Vagina (tissue), 2 donors: Measurements from ENCODE around the gene CORO2B. TPM values are rescaled to one million over a fixed set of nuclear protein-coding genes. Genes with fewer than 3 reads are reported as not detected.
"Not testable (repeated sequence)": the region's sequence is repeated elsewhere in the genome, so short reads cannot be mapped to it uniquely, and the experiment has no call there.

Source experiments
- DNase-seq, 2 donors: peaks; one replicate each; pipeline ENCODE4 v3.0.0-alpha.2; 2017; ENCODE audit errors: extremely low spot score in 2 of 2
- H3K27ac ChIP-seq: fragments of 200-600 bp; sonication (generic); one replicate; pipeline ENCODE4 v1.5.1; 2019
- H3K27me3 ChIP-seq: fragments of 200-600 bp; sonication (generic); one replicate; pipeline ENCODE4 v1.5.1; 2019
- H3K36me3 ChIP-seq, 2 donors: fragments of 200-600 bp; sonication (generic); one replicate each; pipeline ENCODE4 v1.5.1; 2017 to 2019
- H3K4me1 ChIP-seq: fragments of 200-600 bp; sonication (generic); one replicate; pipeline ENCODE4 v1.5.1; 2019
- H3K4me3 ChIP-seq, 2 donors: fragments of 200-600 bp; sonication (generic); 1 replicate in 1 of 2; 2 replicates in 1 of 2; pipeline ENCODE4 v1.5.1; 2016 to 2019
- H3K9me3 ChIP-seq: fragments of 200-600 bp; sonication (generic); one replicate; pipeline ENCODE4 v1.5.1; 2019
- CTCF ChIP-seq, 3 experiments: fragments of 450-650 bp in 2 of 3; fragments of 200-600 bp in 1 of 3; sonication (generic) in 1 of 3; IDR thresholded peaks; one replicate each; pipeline ENCODE4 v1.5.1; 2017 to 2019; ENCODE audit warnings: antibody characterized with exemption in 3 of 3, mild to moderate bottlenecking in 2 of 3, moderate library complexity in 2 of 3
- POLR2A ChIP-seq, 2 donors: fragments of 450-650 bp; IDR thresholded peaks; one replicate each; pipeline ENCODE4 v1.6.1; 2017; ENCODE audit warnings: antibody characterized with exemption in 2 of 2, mild to moderate bottlenecking in 2 of 2, moderate library complexity in 2 of 2
- POLR2AphosphoS5 ChIP-seq, 2 donors: sonication (generic); formaldehyde crosslinking; IDR thresholded peaks; one replicate each; pipeline ENCODE4 v1.9.0; 2017; ENCODE audit warnings: antibody characterized with exemption in 2 of 2, mild to moderate bottlenecking in 2 of 2, low read depth in 1 of 2; ENCODE audit not compliant: insufficient read depth in 1 of 2
- intact Hi-C: fragments of 100-400 bp; cut with DNase I; formaldehyde crosslinking; loops from one replicate; pipeline ENCODE4 v1.15.1; 2023
- total RNA-seq: library from RNA; depleted of rRNA; stranded (reverse); fragments of >200 nt; gene quantifications from one replicate; pipeline ENCODE4 v1.2.3, GENCODE V29; 2016

CORO2B gene
- total RNA-seq, 1 donor from 2014 or later = 4.7 TPM

GRCh38 chr15:68603951-68604350 is 25.2 kb downstream of the CORO2B start:
- TF ChIP-seq POLR2AphosphoS5 (IDR thresholded peaks at IDR 0.05; ENCODE audit: insufficient read depth in 1 of 2, low read depth in 1 of 2) (no peak), CTCF (IDR thresholded peaks at IDR 0.05) (no peak), POLR2A (IDR thresholded peaks at IDR 0.05) (no peak)
- no peak overlapping the region for H3K4me3 ChIP-seq
- H3K27me3 ChIP-seq = no peaks in the 10 kb centered on the region
- intact Hi-C loops = no loop called here
- peaks cover 54% of the 10 kb centered on the region for H3K4me1 ChIP-seq
- no peaks in the 10 kb centered on the region for H3K9me3 ChIP-seq
- DNase-seq = no peak
- H3K27ac ChIP-seq = no peak overlapping the region
- H3K36me3 ChIP-seq = no peaks in the 10 kb centered on the region

- peaks cover 60% of the 10 kb centered on the region for H3K4me1 ChIP-seq
- H3K27me3 ChIP-seq, H3K27ac ChIP-seq, H3K36me3 ChIP-seq, intact Hi-C loops, H3K9me3 ChIP-seq, H3K4me3 ChIP-seq, DNase-seq: not testable (repeated sequence)
- TF ChIP-seq POLR2AphosphoS5 (IDR thresholded peaks at IDR 0.05; ENCODE audit: insufficient read depth in 1 of 2, low read depth in 1 of 2) = peak in 1 of 2 donors; percentile 83
Observed at GRCh38 chr15:68604840-68605478, 26.2 kb downstream of the CORO2B start.

- no peak for TF ChIP-seq POLR2A (IDR thresholded peaks at IDR 0.05)
- no peak for TF ChIP-seq CTCF (IDR thresholded peaks at IDR 0.05)
- no peak for TF ChIP-seq POLR2AphosphoS5 (IDR thresholded peaks at IDR 0.05; ENCODE audit: insufficient read depth in 1 of 2, low read depth in 1 of 2)
- Histone ChIP-seq H3K27ac (no peak overlapping the region), H3K4me1 (peaks cover 56% of the 10 kb centered on the region), H3K27me3 (no peaks in the 10 kb centered on the region), H3K9me3 (no peaks in the 10 kb centered on the region), H3K36me3 (no peaks in the 10 kb centered on the region), H3K4me3 (no peak overlapping the region)
- intact Hi-C loops = no loop called here
- DNase-seq = no peak
Observed at GRCh38 chr15:68606375-68606774, 27.6 kb downstream of the CORO2B start.

GRCh38 chr15:68608206-68608843 is 29.5 kb downstream of the CORO2B start:
- DNase-seq = peak in 1 of 2 donors; percentile 97
- Histone ChIP-seq H3K27ac (peak overlapping the region; percentile 70), H3K4me1 (peaks cover 40% of the 10 kb centered on the region), H3K27me3 (no peaks in the 10 kb centered on the region), H3K36me3 (no peaks in the 10 kb centered on the region), H3K9me3 (no peaks in the 10 kb centered on the region), H3K4me3 (no peak overlapping the region)
- TF ChIP-seq POLR2A (IDR thresholded peaks at IDR 0.05) (no peak), POLR2AphosphoS5 (IDR thresholded peaks at IDR 0.05; ENCODE audit: insufficient read depth in 1 of 2, low read depth in 1 of 2) (peak; percentile 46 to 85), CTCF (IDR thresholded peaks at IDR 0.05) (no peak)
- intact Hi-C loops = no loop called here

GRCh38 chr15:68608844-68609232 is 30.0 kb downstream of the CORO2B start:
- intact Hi-C loops = no loop called here
- TF ChIP-seq POLR2AphosphoS5 (IDR thresholded peaks at IDR 0.05; ENCODE audit: insufficient read depth in 1 of 2, low read depth in 1 of 2) (no peak), CTCF (IDR thresholded peaks at IDR 0.05) (no peak), POLR2A (IDR thresholded peaks at IDR 0.05) (no peak)
- Histone ChIP-seq H3K9me3 (no peaks in the 10 kb centered on the region), H3K36me3 (no peaks in the 10 kb centered on the region), H3K4me3 (no peak overlapping the region), H3K27ac (peak overlapping the region; percentile 70), H3K4me1 (peaks cover 40% of the 10 kb centered on the region), H3K27me3 (no peaks in the 10 kb centered on the region)
- no peak for DNase-seq
